NCI-H2196 (cell line): ENCODE results near the gene PSMD5.

Experiments
- DNase-seq: peaks from one replicate; lab custom pipeline; 2025; ENCODE audit not compliant: unreplicated experiment; lab: John Stamatoyannopoulos, UW

PSMD5 gene

GRCh38 chr9:120842685-120843485 is at the start of gene PSMD5:
PSMD5 (minus strand) TSS chr9:120842922; CDS start chr9:120842909, 13 bp downstream.
- peak; percentile 99 for DNase-seq

- no peak for DNase-seq
Measured at GRCh38 chr9:120891884-120892747, 49.4 kb upstream of the PSMD5 start.

- no peak for DNase-seq
Measured at GRCh38 chr9:120891245-120891883, 48.6 kb upstream of the PSMD5 start.

DNA sequence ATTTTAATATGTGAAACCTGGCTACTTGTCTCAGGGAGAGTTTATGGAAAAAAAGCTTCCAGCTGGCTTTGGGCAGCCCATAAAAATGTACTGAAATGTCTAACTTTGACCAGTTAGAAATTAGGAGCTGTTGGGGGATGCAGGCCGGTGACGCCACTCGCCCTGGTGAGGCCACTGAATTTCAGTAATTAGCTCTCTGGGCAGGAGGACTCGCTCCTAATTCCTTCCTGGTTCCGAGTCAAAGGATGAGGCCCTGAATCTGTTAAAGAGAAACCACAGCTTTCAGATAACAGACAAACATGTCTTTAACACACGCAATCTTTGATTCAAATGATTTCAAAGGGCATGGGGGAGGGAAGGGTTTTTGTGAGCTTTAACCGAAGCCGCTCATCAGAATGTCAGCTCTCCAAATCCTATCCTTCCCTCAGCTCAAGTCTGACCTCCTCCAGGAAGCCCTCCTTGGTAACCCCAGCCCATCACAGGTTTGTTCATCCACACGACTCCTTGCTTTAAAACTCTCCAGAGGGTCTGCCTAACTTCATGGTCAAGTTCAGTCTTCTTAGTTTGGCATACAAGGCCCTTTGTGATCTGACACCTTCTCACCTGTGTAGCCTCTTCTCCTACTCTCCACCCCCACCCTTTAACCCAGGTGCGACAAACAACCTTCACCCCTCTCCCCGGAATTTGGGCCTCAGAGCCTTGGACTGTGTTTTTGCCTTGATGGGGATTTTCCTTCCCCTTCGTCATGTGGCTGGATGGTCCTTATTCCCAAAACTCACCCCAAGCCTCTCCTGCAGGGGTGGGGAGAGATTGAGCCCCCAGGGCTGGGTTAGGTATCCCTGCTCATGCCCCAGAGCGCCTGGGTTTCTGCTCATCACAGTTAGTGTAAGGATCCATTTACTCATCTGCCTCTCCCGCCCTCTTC is 47.9 kb upstream of the PSMD5 start:
- DNase-seq = peak; percentile 44

GRCh38 chr9:120889606-120890271 is 47.0 kb upstream of the PSMD5 start:
- DNase-seq = peak; percentile 47

DNA sequence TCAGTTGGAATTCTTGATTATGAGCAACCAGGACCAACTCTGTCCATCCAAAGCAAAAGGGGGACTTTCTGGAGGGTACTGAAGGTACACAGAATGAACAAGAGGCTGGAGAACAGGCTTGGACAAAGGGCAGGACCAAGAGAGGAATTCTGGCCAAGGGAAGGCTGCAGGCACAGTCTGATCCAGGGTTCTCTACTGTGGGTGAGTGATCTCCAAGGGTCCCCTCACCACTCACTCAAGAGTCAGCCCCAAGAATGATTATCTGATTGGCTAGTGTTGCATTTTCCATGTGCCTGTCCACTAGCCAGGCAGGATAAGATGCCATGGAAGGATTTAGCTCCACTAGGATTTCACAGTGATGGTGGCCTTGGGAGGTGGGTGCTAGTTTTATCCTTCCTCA is 45.9 kb upstream of the PSMD5 start:
- DNase-seq = no peak

- no peak for DNase-seq
Measured at GRCh38 chr9:120886490-120886967, 43.8 kb upstream of the PSMD5 start.

GRCh38 chr9:120885958-120886357 is 43.2 kb upstream of the PSMD5 start:
- DNase-seq = no peak

- DNase-seq = no peak
Measured at GRCh38 chr9:120885457-120885856, 42.7 kb upstream of the PSMD5 start.

DNA sequence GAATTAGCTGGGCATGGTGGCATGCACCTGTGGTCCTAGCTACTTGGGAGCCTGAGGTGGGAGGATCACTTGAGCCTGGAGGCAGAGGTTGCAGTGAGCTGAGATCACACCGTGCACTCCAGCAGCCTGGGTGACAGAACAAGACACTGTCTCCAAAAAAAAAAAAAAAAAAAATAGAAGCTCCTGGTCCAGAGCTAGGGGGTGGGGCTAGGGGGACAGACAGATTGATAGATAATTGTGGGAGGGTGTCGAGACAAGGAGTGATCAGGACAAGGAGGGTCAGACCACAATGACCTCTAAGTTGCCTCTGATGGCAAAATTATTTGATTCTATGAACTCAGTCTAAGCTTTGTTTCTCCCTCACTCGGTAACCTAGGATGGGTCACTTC is 40.9 kb upstream of the PSMD5 start:
- DNase-seq = no peak

DNA sequence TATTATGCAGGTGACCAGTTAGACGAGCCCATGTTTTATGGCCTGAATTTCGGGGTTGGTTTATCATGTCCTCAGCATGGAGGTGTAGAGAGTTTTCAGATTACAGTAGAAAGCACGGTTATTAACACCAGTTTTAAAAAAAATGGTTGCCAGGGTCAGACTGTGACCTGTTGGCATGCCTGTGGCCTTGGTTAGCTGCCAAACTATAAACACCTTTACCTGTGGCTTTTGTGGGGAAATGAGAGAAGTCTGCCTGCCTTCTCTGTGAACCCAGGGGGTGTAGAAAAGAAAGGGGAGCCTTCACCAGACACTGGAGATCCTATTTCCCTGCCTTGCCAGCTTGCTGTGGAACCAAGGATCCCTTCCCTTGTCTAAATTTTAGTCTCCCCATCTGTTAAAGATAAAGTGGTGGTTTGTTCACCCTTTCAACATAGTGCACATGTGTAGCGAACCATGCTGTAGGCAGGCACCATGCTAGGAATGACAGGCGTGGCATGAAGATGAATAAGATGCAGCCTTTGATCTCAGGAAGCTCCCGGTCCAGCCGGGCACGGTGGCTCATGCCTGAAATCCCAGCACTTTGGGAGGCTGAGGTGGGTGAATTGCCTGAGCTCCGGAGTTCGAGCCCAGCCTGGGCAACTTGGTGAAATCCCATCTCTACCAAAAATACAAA is 40.3 kb upstream of the PSMD5 start:
- DNase-seq = peak; percentile 44

- DNase-seq = no peak
Measured at GRCh38 chr9:120879446-120879845, 36.7 kb upstream of the PSMD5 start.

DNA sequence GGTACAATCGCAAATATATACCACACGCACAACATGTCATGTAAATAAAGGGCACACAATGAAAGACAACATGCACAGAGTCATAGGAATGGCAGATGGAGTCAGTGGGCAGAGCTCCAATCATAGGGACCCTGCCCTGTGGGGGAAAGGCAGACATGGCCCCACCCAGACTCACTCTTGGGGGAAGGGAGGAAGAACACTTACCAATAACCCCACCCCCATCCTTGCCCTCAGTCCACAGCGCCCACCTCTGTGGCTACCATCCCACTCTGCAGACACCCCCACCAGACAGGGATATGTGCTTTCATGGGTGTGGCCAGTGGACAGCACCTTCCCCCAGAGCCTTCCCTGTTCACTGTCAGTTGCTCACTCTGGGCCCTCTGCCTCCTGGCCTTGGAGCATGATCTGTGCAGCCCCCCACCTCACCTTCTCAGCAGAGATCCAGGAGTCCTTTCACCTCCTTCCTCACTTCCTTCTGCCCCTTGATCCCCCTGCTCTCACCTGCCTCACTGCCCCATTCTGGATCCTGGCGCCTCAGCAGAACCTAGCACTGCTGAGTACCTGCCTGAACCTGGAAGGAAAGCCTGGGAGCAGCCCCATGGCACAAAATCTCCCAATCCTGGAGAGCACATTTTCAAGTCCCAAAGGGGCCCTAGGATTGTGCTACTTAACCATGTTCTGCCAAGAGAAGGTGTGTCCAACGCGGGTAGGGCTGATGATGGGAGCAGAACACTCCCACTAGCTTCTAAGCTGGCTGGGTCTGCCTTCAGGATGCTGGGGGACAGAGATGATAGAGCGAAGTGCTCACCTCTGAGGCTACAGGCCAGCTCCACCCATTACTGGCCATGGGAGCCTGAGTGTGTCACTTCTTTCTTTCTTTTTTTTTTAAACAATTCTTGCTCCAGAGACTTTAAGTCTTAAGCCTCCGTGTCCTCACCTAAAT is 35.7 kb upstream of the PSMD5 start:
- DNase-seq = no peak

DNA sequence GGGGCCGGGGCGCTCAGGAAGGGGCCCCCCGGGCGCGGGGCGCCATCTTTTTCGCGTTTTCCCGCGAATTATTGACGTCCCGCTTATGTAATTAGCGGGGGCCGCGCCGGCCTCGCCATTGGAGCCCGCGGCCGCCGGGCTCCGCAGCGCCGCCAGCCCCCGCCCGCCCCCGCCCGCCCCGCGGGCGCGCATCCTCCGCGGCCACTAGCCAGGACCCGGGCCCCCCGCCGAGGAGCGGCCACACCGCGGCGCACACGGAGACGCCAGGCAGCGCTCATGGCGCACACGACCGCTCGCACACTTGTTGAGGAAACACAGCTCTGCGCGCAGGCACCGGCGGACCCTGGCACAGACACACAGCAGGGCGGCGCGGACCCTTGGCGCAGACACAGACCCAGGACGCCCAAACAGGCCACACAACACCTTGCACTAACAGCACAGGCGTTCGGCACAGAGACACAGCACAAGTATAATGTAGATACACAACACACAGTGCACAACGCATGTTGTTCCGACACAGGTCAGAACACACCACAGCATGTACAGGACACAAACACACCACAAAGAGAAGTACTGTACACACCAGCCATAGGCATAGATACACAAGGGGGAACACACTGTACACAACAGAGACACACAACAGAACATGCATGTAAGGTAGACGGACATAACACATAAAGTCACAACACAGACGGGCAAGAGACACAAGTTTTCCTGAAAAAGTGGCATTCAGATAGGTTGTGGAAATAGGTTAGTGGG is 34.7 kb upstream of the PSMD5 start:
- peak; percentile 91 for DNase-seq

- DNase-seq = peak; percentile 64
Measured at GRCh38 chr9:120876842-120877240, 34.1 kb upstream of the PSMD5 start, which contains the start of gene PHF19. PHF19 (minus strand) TSS chr9:120877188; CDS start chr9:120874741, 2,447 bp downstream.

- peak; percentile 95 for DNase-seq
Measured at GRCh38 chr9:120875954-120876841, 33.5 kb upstream of the PSMD5 start.

DNA sequence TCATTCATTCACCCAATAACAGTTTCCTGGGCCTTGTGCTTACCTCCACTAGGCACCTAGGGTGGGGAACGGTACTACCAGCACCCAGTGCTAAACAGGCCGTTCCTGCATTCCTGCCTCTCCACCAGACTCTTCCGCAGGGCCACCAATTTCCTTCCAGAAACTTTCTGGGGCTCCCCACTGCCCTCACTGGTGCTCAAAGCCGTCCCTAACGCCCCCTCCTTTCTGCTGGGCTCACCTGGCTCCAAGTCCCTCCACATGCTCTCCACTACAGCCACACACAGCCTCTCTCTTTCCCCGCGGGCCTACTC is 32.9 kb upstream of the PSMD5 start:
- no peak for DNase-seq
